ENCODE data around the gene DHRS12.

DHRS12 gene

DNA sequence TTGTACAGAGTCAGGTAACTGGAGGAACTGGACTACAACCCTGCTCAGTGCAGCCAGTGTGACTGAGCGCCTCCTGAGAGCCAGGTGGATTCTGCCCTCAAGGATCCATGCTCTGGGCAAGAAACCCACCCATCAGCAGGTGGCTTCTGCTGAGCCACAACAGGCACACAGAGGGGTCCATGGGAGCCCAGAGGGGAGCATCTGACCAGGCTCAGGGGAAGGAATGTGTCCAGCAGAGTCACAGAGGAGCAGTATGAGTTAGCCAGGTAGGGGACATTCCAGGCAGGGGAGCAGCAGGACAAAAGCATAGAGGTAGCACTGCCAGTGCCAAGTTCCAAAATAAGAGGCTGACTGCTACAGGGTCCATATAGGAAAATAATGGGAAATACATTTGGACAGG is 19.9 kb downstream of the DHRS12 start:
- no peak for DNase-seq (ENCODE audit: low read depth in 4 of 4, low spot score in 1 of 4)

GRCh38 chr13:51783428-51784094 is 20.4 kb downstream of the DHRS12 start:
- no peak for DNase-seq (ENCODE audit: low read depth in 4 of 4, low spot score in 1 of 4)

- DNase-seq (ENCODE audit: low read depth in 4 of 4, low spot score in 1 of 4), result no peak
Measured at GRCh38 chr13:51782026-51782710, 21.8 kb downstream of the DHRS12 start.

GRCh38 chr13:51781246-51782022 is 22.5 kb downstream of the DHRS12 start:
- no peak for DNase-seq (ENCODE audit: low read depth in 4 of 4, low spot score in 1 of 4)

DNA sequence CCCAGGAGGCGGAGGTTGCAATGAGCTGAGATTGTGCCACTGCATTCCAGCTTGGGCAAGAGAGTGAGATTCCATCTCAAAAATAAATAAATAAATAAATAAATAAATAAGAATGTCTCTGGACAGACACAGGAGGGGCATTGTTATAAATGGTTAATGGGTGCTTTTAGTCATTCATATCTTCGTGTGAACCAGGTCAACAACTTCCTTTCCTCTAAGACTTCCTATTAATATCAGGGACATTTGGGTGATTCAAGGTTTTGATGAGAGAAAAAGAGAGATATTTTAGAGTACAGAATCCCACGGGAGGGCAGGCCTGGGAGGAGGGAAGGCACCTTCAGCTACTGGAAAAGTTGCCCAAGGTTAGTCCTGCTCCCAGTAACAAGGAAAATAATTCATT is 23.9 kb downstream of the DHRS12 start:
- no peak for DNase-seq (ENCODE audit: low read depth in 4 of 4, low spot score in 1 of 4)

DNA sequence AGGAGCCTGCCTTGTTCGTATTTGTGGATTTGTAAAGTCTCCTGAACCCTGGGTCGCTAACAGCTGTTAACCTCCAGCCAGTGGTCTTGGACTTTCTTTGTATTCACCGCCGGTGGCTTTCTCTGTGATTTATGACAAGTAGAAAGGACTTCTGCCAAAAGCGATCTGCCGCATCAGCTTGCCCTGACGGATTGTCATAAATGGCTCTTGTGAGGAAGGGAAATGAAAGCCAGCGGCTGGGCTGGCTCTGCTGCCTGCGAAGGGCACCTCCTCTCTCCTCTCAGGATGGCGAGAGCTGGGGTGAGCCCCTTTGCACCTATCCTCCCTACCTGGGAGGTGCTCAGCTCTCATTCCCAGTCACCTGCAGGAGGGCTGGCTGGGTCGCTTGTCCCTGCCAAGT is 25.6 kb downstream of the DHRS12 start:
- DNase-seq (ENCODE audit: low read depth in 4 of 4, low spot score in 1 of 4), result no peak

- no peak for DNase-seq (ENCODE audit: low read depth in 4 of 4, low spot score in 1 of 4)
Measured at GRCh38 chr13:51777921-51778320, 26.0 kb downstream of the DHRS12 start.

DNA sequence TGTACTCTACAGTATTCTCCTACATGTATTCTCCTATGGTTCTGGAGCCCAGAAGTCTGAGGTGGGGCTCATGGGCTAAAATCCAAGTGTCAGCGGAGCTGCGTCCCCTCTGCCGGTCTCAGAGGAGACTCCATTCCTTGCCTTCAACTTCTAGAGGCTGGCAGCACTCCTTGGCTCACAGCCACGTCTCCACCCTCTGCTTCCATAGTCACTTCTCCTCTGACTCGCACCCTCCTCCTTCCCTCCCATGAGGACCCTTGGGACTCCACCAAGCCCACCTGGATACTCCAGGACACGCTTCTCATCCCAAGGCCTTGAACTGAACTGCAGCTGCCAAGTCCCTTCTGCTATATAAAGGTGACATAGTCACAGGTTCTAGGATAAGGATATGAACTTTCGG is 27.8 kb downstream of the DHRS12 start:
- no peak for DNase-seq (ENCODE audit: low read depth in 4 of 4, low spot score in 1 of 4)

GRCh38 chr13:51773515-51773914 is 30.4 kb downstream of the DHRS12 start:
- no peak for DNase-seq (ENCODE audit: low read depth in 4 of 4, low spot score in 1 of 4)

GRCh38 chr13:51772781-51773180 is 31.2 kb downstream of the DHRS12 start:
- no peak for DNase-seq (ENCODE audit: low read depth in 4 of 4, low spot score in 1 of 4)

GRCh38 chr13:51772105-51772455 is 31.9 kb downstream of the DHRS12 start:
- DNase-seq (ENCODE audit: low read depth in 4 of 4, low spot score in 1 of 4), result no peak

DNA sequence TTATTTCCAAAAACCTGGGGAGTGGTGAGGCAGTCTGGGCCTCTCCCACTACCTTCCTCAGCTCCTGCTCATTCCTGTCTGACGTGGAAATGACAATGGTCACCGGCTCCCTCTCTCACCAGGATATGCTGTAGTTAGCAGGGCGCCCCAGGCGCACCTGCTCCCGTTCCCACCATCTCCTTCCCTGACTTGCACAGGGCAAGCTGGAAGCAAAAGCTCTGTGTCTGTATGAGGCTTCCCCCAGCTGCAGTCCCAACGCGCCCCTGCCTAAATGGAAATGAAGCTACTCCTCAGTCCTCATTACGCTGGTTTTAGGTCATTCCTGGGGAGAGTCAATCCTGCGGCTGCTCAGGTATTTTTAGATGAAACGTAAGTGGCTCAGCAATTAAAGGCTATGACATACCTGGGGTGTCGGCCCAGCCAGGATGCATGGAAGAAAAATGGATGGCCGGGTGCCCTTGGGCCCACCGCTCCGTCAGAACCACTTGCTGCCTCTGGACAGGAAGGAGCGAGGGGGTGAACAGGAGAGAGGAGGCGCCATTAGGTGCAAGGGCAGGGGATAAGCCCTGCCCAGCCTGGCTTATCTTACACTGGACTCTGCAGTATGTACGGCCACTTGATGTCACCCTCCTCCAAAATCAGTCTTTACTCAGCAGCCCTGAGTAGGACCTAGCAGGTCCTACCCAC is 32.4 kb downstream of the DHRS12 start:
- DNase-seq (ENCODE audit: low read depth in 4 of 4, low spot score in 1 of 4), result no peak

DNA sequence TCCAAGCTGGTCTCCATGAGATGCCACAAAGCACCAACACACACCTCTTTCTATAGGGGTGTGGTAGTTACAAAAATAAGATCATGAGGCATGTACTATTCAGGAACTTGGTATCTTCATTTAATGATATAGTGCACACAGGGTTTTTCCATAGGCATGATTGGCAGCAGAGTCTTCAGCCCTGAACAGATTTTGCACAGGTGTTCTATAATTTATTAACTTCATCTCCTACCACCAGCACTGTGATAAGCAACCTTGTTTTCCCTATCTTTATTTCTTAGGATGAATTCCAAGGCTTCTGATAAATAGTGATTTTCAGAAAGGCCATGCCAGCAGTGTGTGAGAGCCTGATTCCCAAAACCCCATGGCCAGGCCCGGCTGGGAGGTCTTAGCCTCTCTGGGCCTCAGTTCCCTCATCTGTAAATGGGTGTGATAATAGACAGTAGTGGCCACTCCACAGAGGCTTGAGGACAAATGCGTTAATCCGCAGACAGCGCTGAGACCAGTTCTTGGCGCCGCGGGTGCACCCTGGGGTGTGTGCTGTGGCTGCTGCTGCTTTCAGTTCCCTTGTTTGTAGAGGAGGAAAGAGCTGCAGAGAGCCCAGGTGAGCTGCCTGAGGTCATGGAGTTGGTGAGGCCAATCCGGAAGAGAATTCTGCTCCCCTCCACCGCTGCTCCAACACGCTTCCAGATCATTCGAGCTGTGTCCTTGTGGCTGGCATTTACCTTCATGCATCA is 33.1 kb downstream of the DHRS12 start:
- DNase-seq (ENCODE audit: low read depth in 4 of 4, low spot score in 1 of 4), result no peak

DNA sequence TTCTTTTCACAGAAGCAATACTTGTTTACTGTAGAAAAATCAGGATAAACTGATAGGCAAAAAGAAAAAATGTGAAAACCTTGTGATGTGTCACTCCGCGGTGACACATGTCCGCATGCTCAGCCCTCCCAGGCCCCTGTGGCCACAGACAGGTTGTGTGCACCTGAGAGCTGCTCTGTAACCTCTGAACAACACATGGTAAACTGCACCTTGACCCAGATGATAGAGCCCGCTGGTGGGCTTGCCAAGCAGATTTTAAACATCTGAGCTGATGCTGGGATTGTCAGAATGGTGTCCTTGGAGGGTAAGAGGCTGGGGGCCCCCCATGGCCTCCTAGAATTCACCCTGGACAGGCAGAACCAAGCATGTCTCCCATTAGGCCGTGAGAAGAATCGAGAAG is 33.8 kb downstream of the DHRS12 start:
- no peak for DNase-seq (ENCODE audit: low read depth in 4 of 4, low spot score in 1 of 4)

DNA sequence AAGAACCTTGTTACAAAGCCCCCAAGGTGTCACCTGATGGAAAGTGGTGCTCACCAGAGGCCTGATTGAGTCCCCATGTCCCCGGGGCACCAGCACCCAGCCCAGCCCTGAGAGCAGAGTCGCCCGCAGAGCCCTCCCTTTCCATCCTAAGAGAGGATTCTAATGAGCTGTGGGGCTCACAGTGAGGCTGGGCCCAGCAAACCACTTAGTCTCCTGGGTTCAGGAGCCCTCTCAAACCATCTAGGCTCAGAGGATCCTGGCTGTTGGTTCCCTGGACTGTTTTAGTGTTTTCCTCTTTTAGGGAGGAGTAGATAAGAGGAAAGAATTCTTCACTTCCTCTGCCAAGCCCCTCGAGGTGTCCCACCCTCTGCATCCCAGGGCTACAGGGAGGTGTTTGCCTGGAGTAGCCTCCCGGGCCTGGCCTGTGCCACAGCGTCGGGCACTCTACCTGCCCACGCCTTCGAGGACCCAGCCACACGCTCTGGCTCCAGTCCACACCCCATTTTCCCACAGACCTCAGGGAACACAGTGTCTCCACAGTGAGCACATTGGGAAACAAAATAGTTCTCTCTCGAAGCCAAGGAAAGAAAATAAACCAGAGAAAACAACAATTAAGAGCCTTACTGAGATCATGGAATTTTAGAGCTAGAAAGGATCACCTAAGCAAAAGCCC is 34.4 kb downstream of the DHRS12 start:
- DNase-seq (ENCODE audit: low read depth in 4 of 4, low spot score in 1 of 4), result no peak

GRCh38 chr13:51768976-51769375 is 35.0 kb downstream of the DHRS12 start:
- no peak for DNase-seq (ENCODE audit: low read depth in 4 of 4, low spot score in 1 of 4)

DNA sequence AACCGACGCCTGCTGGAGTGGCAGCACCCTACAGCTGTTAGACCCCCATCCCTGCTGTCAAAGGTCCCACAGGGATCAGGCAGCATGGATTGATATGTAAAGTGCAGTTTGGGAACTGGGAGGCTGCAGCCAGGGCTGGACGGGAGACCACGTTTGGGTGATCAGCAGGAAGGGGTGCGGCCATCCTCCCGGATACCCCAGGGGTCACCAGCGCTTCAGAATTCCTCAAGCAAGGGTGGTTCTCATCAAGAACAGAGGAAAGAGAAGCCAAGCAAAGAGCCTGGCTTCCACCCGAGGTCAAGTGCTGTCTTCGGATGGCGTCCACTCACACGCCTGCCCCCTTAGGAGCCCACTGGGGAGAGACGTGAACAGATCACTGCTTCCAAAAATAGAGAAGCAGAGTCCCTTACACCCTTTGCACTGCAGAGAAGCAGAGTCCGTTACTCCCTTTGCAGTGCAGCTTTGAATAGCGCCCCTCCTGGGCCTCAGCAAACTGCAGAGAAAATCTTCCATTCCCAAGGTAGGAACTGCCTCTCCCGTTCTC is 35.5 kb downstream of the DHRS12 start:
- DNase-seq (ENCODE audit: low read depth in 4 of 4, low spot score in 1 of 4), result no peak

GRCh38 chr13:51767100-51767499 is 36.9 kb downstream of the DHRS12 start:
- no peak for DNase-seq (ENCODE audit: low read depth in 4 of 4, low spot score in 1 of 4)

- no peak for DNase-seq (ENCODE audit: low read depth in 4 of 4, low spot score in 1 of 4)
Measured at GRCh38 chr13:51765142-51765515, 38.8 kb downstream of the DHRS12 start.

All from stimulated activated CD4-positive, alpha-beta T cell treated with anti-CD3 and anti-CD28 coated beads, Interleukin-1b, Interleukin-23, amount 100 ng/mL, for 24 hours (primary cell).